CD14-positive monocyte (primary cell): ENCODE measurements around the gene GXYLT1. TPM values are rescaled to one million over a fixed set of nuclear protein-coding genes. Genes with fewer than 3 reads are reported as not detected.
A peak's percentile ranks its signal among the peaks of the same experiment; 100 is the strongest.

ENCODE experiments used
- DNase-seq, 3 donors: peaks; one replicate each; pipeline ENCODE4 v3.0.0-alpha.2; 2011 to 2022
- H2AFZ ChIP-seq: 2 replicates; pipeline ENCODE4 v1.6.0; 2012; ENCODE audit warnings: mild to moderate bottlenecking, low read depth, low read length, inconsistent platforms; ENCODE audit not compliant: insufficient read depth, poor library complexity, severe bottlenecking
- H3K27ac ChIP-seq, 2 donors: 1 replicate in 1 of 2; 2 replicates in 1 of 2; pipeline ENCODE4 v1.5.1; 2012 to 2013; ENCODE audit warnings: low read length in 2 of 2, control low read depth in 1 of 2, inconsistent platforms in 1 of 2, low read depth in 1 of 2, mild to moderate bottlenecking in 1 of 2
- H3K27me3 ChIP-seq, 2 donors: one replicate each; pipeline versions ENCODE4 v1.6.0 to v1.6.1; 2011 to 2013; ENCODE audit warnings: low read length in 2 of 2; ENCODE audit not compliant: control insufficient read depth in 2 of 2, insufficient read depth in 2 of 2
- H3K36me3 ChIP-seq, 2 donors: replicated peaks in 1 of 2; 1 replicate in 1 of 2; 2 replicates in 1 of 2; pipeline versions ENCODE4 v1.5.1 to v1.6.1; 2012 to 2013; ENCODE audit warnings: low read length in 2 of 2, control low read depth in 1 of 2, inconsistent platforms in 1 of 2, mild to moderate bottlenecking in 1 of 2; ENCODE audit not compliant: insufficient read depth in 2 of 2, control insufficient read depth in 1 of 2
- H3K4me1 ChIP-seq, 2 donors: 1 replicate in 1 of 2; 2 replicates in 1 of 2; pipeline versions ENCODE4 v1.5.1 to v1.6.1; 2012 to 2013; ENCODE audit warnings: low read length in 2 of 2, control low read depth in 1 of 2, inconsistent platforms in 1 of 2, mild to moderate bottlenecking in 1 of 2, moderate library complexity in 1 of 2; ENCODE audit not compliant: insufficient read depth in 2 of 2, control insufficient read depth in 1 of 2
- H3K4me2 ChIP-seq: replicated peaks from 2 replicates; pipeline ENCODE3; 2012; ENCODE audit warnings: low read length, moderate library complexity, mild to moderate bottlenecking; ENCODE audit not compliant: poor library complexity, severe bottlenecking; ENCODE audit errors: extremely low read depth
- H3K4me3 ChIP-seq, 3 experiments: fragments of 200-600 bp in 1 of 3; sonication (generic) in 1 of 3; replicated peaks in 1 of 3; 1 replicate in 2 of 3; 2 replicates in 1 of 3; pipeline ENCODE4 v1.5.1; 2011 to 2013; ENCODE audit warnings: low read length in 3 of 3, mild to moderate bottlenecking in 3 of 3, control low read depth in 2 of 3, low read depth in 2 of 3, inconsistent platforms in 1 of 3, moderate library complexity in 1 of 3
- H3K79me2 ChIP-seq: 2 replicates; pipeline ENCODE4 v1.6.0; 2012; ENCODE audit warnings: mild to moderate bottlenecking, control low read depth, inconsistent platforms, low read length, moderate library complexity; ENCODE audit not compliant: insufficient read depth
- H3K9ac ChIP-seq: 2 replicates; pipeline ENCODE4 v1.6.0; 2017; ENCODE audit warnings: low read length, mild to moderate bottlenecking; ENCODE audit not compliant: insufficient read depth, poor library complexity, severe bottlenecking
- H3K9me3 ChIP-seq, 2 donors: replicated peaks in 1 of 2; 1 replicate in 1 of 2; 2 replicates in 1 of 2; pipeline versions ENCODE4 v1.5.1 to v1.6.1; 2012 to 2013; ENCODE audit warnings: low read length in 2 of 2, control low read depth in 1 of 2; ENCODE audit not compliant: control insufficient read depth in 1 of 2, insufficient read depth in 1 of 2
- H4K20me1 ChIP-seq: 2 replicates; pipeline ENCODE4 v1.6.0; 2012; ENCODE audit warnings: mild to moderate bottlenecking, low read length, control low read depth, moderate library complexity; ENCODE audit not compliant: insufficient read depth
- H3K27ac Mint-ChIP-seq, 7 donors: one replicate each; pipeline ENCODE4 v1.8.0; 2020; ENCODE audit warnings: mild to moderate bottlenecking in 7 of 7, mixed read lengths in 7 of 7, moderate library complexity in 6 of 7, inconsistent platforms in 2 of 7
- H3K27me3 Mint-ChIP-seq, 3 donors: one replicate each; pipeline ENCODE4 v1.8.0; 2021 to 2022; ENCODE audit warnings: low read depth in 3 of 3, mild to moderate bottlenecking in 3 of 3, mixed read lengths in 3 of 3, moderate library complexity in 3 of 3, inconsistent platforms in 1 of 3
- H3K36me3 Mint-ChIP-seq, 2 donors: one replicate each; pipeline ENCODE4 v1.8.0; 2020; ENCODE audit warnings: mixed read lengths in 2 of 2, inconsistent platforms in 1 of 2, mild to moderate bottlenecking in 1 of 2
- H3K4me1 Mint-ChIP-seq: one replicate; pipeline ENCODE4 v1.8.0; 2020; ENCODE audit warnings: mild to moderate bottlenecking, mixed read lengths
- H3K4me3 Mint-ChIP-seq, 2 donors: one replicate each; pipeline ENCODE4 v1.8.0; 2020; ENCODE audit warnings: mild to moderate bottlenecking in 2 of 2, mixed read lengths in 2 of 2, moderate library complexity in 1 of 2
- H3K9me3 Mint-ChIP-seq, 7 donors: one replicate each; pipeline ENCODE4 v1.8.0; 2020 to 2022; ENCODE audit warnings: mixed read lengths in 7 of 7, mild to moderate bottlenecking in 6 of 7, moderate library complexity in 6 of 7, inconsistent platforms in 2 of 7
- CTCF ChIP-seq: fragments of 200-600 bp; IDR thresholded peaks from one replicate; pipeline ENCODE4 v1.8.0; 2022; ENCODE audit warnings: antibody characterized with exemption, mild to moderate bottlenecking
- WGBS: methylation state at CpG from one replicate; pipeline ENCODE4 v1.1.5; 2013; ENCODE audit warnings: missing lambda C conversion rate; ENCODE audit not compliant: insufficient coverage; 5-methylcytosine and 5-hydroxymethylcytosine counted together
- intact Hi-C, 2 donors: fragments of 100-400 bp; cut with micrococcal nuclease; formaldehyde crosslinking; loops; one replicate each; pipeline versions ENCODE4 v1.15.0 to v1.15.1; 2023
- polyA plus RNA-seq, 3 donors: library from polyadenylated mRNA; depleted of rRNA in 1 of 3; unstranded in 2 of 3; stranded (reverse) in 1 of 3; fragments of 300-500 nt in 2 of 3; fragments of >200 nt in 1 of 3; fragmentation: Illumina TruSeq in 2 of 3; gene quantifications; 1 replicate in 2 of 3; 2 replicates in 1 of 3; pipeline ENCODE4 v1.2.3, GENCODE V29; 2012 to 2021

GXYLT1 gene
- polyA plus RNA-seq, 3 donors = 2.5 to 7.1 (median 4.9) TPM

GRCh38 chr12:42173961-42174521 is 29.4 kb upstream of the GXYLT1 start:
- H3K9me3 ChIP-seq = no peaks in the 10 kb centered on the region
- H3K27me3 Mint-ChIP-seq = peaks cover 0 to 2% (median 0%) of the 10 kb centered on the region in 3 donors
- no peaks in the 10 kb centered on the region for H4K20me1 ChIP-seq
- H3K27ac ChIP-seq = no peak overlapping the region
- peaks cover 4% of the 10 kb centered on the region for H3K79me2 ChIP-seq
- peaks cover 23 to 45% of the 10 kb centered on the region in 2 donors for H3K36me3 Mint-ChIP-seq
- TF ChIP-seq CTCF = no peak
- no peak overlapping the region for H3K9ac ChIP-seq
- H2AFZ ChIP-seq = no peak overlapping the region
- peaks cover 27% of the 10 kb centered on the region for H3K4me1 Mint-ChIP-seq
- peaks cover 0 to 5% (median 2%) of the 10 kb centered on the region in 7 donors for H3K9me3 Mint-ChIP-seq
- H3K27ac Mint-ChIP-seq = peak overlapping the region in 2 of 7 donors; percentile 0 to 55
- H3K4me1 ChIP-seq = peaks cover 7 to 20% of the 10 kb centered on the region in 2 donors
- no peak for DNase-seq
- H3K4me2 ChIP-seq = no peak overlapping the region
- intact Hi-C loops = no loop called here
- no peak overlapping the region for H3K4me3 ChIP-seq
- no peak overlapping the region for H3K4me3 Mint-ChIP-seq
- H3K27me3 ChIP-seq = no peaks in the 10 kb centered on the region
- H3K36me3 ChIP-seq = peaks cover 2 to 39% of the 10 kb centered on the region in 2 donors

GRCh38 chr12:42172441-42173210 is 28.0 kb upstream of the GXYLT1 start:
- Mint-ChIP-seq H3K27ac (peak overlapping the region in 4 of 7 donors; percentile 4 to 8 (median 7)), H3K9me3 (peaks cover 0 to 5% (median 2%) of the 10 kb centered on the region in 7 donors), H3K36me3 (peaks cover 25 to 50% of the 10 kb centered on the region in 2 donors), H3K27me3 (peaks cover 0 to 2% (median 0%) of the 10 kb centered on the region in 3 donors), H3K4me3 (no peak overlapping the region), H3K4me1 (peaks cover 30% of the 10 kb centered on the region)
- no peaks in the 10 kb centered on the region for H3K9me3 ChIP-seq
- DNase-seq = peak in 2 of 3 donors; percentile 13 to 16
- intact Hi-C loops = no loop called here
- TF ChIP-seq CTCF = no peak
- H3K79me2 ChIP-seq = peaks cover 4% of the 10 kb centered on the region
- no peak overlapping the region for H3K9ac ChIP-seq
- H3K4me2 ChIP-seq = no peak overlapping the region
- no CpG with 5 or more reads among the region's 4 CpGs for WGBS
- H2AFZ ChIP-seq = no peak overlapping the region
- no peaks in the 10 kb centered on the region for H4K20me1 ChIP-seq
- H3K27me3 ChIP-seq = no peaks in the 10 kb centered on the region
- peak overlapping the region in 1 of 2 donors; percentile 25 for H3K27ac ChIP-seq
- peaks cover under 1 to 33% of the 10 kb centered on the region in 2 donors for H3K36me3 ChIP-seq
- H3K4me1 ChIP-seq = peaks cover 7 to 20% of the 10 kb centered on the region in 2 donors
- no peak overlapping the region for H3K4me3 ChIP-seq
